KOPT-K1 (cell line): ENCODE data around the gene TDRD15.

ENCODE experiments used
- H3K27ac ChIP-seq: fragments of 200-600 bp; sonication (generic); 2 replicates; pipeline ENCODE4 v1.5.1; 2016; ENCODE audit warnings: antibody characterized with exemption, mild to moderate bottlenecking, low read depth, low read length; ENCODE audit not compliant: poor library complexity, severe bottlenecking
- H3K36me3 ChIP-seq: fragments of 200-600 bp; sonication (generic); 2 replicates; pipeline ENCODE4 v1.5.1; 2017; ENCODE audit warnings: antibody characterized with exemption, mild to moderate bottlenecking, low read length, moderate library complexity; ENCODE audit not compliant: insufficient read depth
- H3K9me3 ChIP-seq: fragments of 200-600 bp; sonication (generic); 2 replicates; pipeline ENCODE4 v1.5.1; 2017; ENCODE audit warnings: antibody characterized with exemption, low read length, mild to moderate bottlenecking; ENCODE audit not compliant: insufficient read depth, poor library complexity, severe bottlenecking

Gene TDRD15

DNA sequence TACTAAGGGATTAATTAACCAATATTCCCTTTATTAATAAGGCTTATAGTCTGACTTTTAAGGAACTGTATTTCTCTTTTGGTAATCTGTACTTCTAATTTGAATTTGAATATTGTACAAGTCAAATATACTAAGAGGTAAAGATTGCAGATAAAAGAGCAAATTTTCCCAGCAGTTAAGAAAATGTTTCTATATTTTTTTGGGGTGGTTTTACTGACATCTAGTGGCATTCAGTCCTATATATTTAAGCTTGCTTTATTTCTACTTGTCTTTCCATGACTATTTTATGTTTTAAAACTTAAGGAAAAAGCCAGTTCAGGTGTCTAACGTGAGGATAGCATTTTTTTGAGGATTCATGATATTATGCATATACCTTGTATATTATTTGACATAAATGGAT is 41.6 kb downstream of the TDRD15 start:
- Histone ChIP-seq H3K36me3 (no peaks in the 10 kb centered on the region), H3K9me3 (no peaks in the 10 kb centered on the region), H3K27ac (no peak overlapping the region)

GRCh38 chr2:21175895-21176646 is 52.3 kb downstream of the TDRD15 start:
- H3K36me3 ChIP-seq: no peaks in the 10 kb centered on the region
- no peak overlapping the region for H3K27ac ChIP-seq
- no peaks in the 10 kb centered on the region for H3K9me3 ChIP-seq

DNA sequence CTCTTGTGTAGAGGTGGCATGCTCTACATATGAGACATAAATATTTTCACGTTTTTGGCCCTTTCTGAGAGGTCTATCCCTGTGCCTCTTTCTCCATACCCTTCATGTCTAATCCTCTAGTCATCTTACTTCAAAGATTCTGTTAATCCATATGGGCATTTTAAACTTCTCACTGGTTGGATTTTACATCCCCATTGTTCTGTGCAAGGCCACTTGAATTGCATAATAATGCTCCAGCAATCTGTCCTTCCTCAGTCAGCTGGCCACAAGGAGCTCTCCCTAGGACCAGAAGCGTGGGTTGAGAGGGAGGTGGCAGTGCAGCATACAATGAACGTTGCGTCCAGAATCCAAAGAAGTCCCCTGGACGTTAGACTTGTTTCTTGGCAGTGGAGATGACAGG is 58.2 kb downstream of the TDRD15 start:
- Histone ChIP-seq H3K36me3 (no peaks in the 10 kb centered on the region), H3K27ac (no peak overlapping the region), H3K9me3 (no peaks in the 10 kb centered on the region)

- H3K27ac ChIP-seq: no peak overlapping the region
- H3K36me3 ChIP-seq: no peaks in the 10 kb centered on the region
- H3K9me3 ChIP-seq: no peaks in the 10 kb centered on the region
These were observed 59.5 kb downstream of the TDRD15 start for GRCh38 chr2:21183306-21183705.

GRCh38 chr2:21183726-21184125 is 60.0 kb downstream of the TDRD15 start:
- Histone ChIP-seq H3K36me3 (no peaks in the 10 kb centered on the region), H3K9me3 (no peaks in the 10 kb centered on the region), H3K27ac (no peak overlapping the region)

GRCh38 chr2:21191535-21191934 is 67.8 kb downstream of the TDRD15 start:
- no peak overlapping the region for H3K27ac ChIP-seq
- H3K9me3 ChIP-seq: no peaks in the 10 kb centered on the region
- H3K36me3 ChIP-seq: no peaks in the 10 kb centered on the region
